HG03558 (cell line): ENCODE data around the gene RAB44.

Source experiments
- ATAC-seq: cut with Tn5 transposase; IDR thresholded peaks from one replicate; pipeline ENCODE4 v1.9.1; 2021; ENCODE audit warnings: moderate number of reproducible peaks; ENCODE audit not compliant: unreplicated experiment; ENCODE audit errors: extremely low read depth

The RAB44 gene

GRCh38 chr6:36724514-36725390 lies 27.1 kb downstream of the RAB44 start:
- ATAC-seq, result no peak

- no peak for ATAC-seq
These were observed 28.0 kb downstream of the RAB44 start for GRCh38 chr6:36725581-36725980.

- ATAC-seq, result no peak
These were observed 29.9 kb downstream of the RAB44 start for GRCh38 chr6:36727505-36728021.

GRCh38 chr6:36728289-36729160 lies 30.9 kb downstream of the RAB44 start:
- no peak for ATAC-seq

GRCh38 chr6:36729161-36729524 lies 31.5 kb downstream of the RAB44 start:
- no peak for ATAC-seq

- no peak for ATAC-seq
These were observed 33.1 kb downstream of the RAB44 start for GRCh38 chr6:36730424-36731380.

- no peak for ATAC-seq
These were observed 34.1 kb downstream of the RAB44 start for GRCh38 chr6:36731622-36732310.

- ATAC-seq, result no peak
These were observed 35.7 kb downstream of the RAB44 start for GRCh38 chr6:36733300-36733699.

- ATAC-seq, result no peak
These were observed 36.9 kb downstream of the RAB44 start for GRCh38 chr6:36734486-36735060.

- no peak for ATAC-seq
These were observed 37.8 kb downstream of the RAB44 start for GRCh38 chr6:36735110-36736071.

- no peak for ATAC-seq
These were observed 39.6 kb downstream of the RAB44 start for GRCh38 chr6:36737043-36737785.

- ATAC-seq, result no peak
These were observed 40.5 kb downstream of the RAB44 start for GRCh38 chr6:36738108-36738507.

- ATAC-seq, result no peak
These were observed 42.6 kb downstream of the RAB44 start for GRCh38 chr6:36739947-36740817.

- no peak for ATAC-seq
These were observed 43.2 kb downstream of the RAB44 start for GRCh38 chr6:36740818-36741179.

- no peak for ATAC-seq
These were observed 44.5 kb downstream of the RAB44 start for GRCh38 chr6:36742146-36742545.

GRCh38 chr6:36743032-36743431 lies 45.4 kb downstream of the RAB44 start:
- no peak for ATAC-seq
